Measurements from ENCODE around the gene ZBP1. TPM values are rescaled to one million over a fixed set of nuclear protein-coding genes. Genes with fewer than 3 reads are reported as not detected.

The ZBP1 gene
- total RNA-seq, 1 experiment from 2014 or later: not detected

DNA sequence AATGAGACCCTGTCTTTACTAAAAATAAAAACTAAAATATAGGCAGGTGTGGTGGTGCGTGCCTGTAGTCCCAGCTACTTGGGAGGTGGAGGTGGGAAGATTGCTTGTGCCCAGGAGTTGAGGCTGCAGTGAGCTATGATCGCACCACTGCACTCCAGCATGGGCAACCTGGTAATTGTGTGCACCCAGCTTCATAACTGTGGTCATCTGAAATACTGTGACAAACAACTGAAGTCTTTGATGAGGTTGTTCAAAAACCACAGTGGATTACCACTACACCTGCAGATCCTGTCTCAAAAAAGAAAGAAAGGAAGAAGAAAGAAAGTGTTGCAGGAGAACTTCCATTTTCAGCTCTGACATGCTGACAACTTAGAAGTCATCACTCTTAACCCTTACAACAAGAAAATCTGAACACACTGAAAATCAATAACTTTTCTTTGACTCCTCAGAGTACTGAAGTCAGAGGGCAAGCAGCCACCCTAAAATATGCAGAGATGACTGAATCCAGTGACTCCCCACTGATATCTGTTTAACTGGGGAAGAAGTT lies 13.8 kb upstream of the ZBP1 start (continued):
- TF ChIP-seq POLR2AphosphoS5 (IDR thresholded peaks at IDR 0.05; ENCODE audit: low read depth, low read length): no peak

DNA sequence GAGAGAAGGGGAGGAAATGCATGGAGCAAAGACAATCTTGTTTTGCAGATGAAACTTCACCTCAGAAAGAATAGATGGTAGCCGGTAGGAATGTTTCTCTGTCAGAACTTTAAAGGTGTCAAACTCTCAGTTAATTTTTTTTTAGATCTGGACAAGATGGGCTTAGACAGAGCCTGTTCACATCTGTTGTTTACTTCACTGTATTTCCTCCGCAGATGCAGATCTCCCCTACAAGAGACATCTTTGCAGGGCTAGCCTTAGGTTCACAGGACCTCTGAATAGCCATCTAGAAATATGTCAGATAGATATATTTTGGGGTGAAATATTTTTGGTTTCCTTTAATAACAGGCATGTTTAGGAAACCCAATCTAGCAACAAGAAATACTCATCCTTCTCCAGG lies 12.1 kb upstream of the ZBP1 start:
- Histone ChIP-seq H3K4me1 (ENCODE audit: control insufficient read depth in 1 of 2, insufficient read depth in 2 of 2, low read length in 2 of 2) (no peaks in the 10 kb centered on the region), H2AFZ (ENCODE audit: low read depth, low read length, poor library complexity, severe bottlenecking) (no peak overlapping the region), H3K79me2 (ENCODE audit: insufficient read depth, low read length) (no peaks in the 10 kb centered on the region), H3K9me3 (ENCODE audit: control insufficient read depth in 1 of 2, insufficient read depth in 1 of 2, low read depth in 1 of 2, low read length in 2 of 2) (no peaks in the 10 kb centered on the region), H4K20me1 (ENCODE audit: insufficient read depth) (no peaks in the 10 kb centered on the region), H3K4me3 (replicated peaks in 1 of 2; ENCODE audit: low read depth in 1 of 2, low read length in 2 of 2) (no peak overlapping the region), H3K36me3 (ENCODE audit: control insufficient read depth in 1 of 2, insufficient read depth in 2 of 2, low read length in 2 of 2) (no peaks in the 10 kb centered on the region), H3K9ac (ENCODE audit: low read length) (no peak overlapping the region), H3K27me3 (ENCODE audit: insufficient read depth, low read length) (peaks cover 60% of the 10 kb centered on the region), H3K9me2 (ENCODE audit: insufficient read depth) (no peaks in the 10 kb centered on the region), H3K4me2 (ENCODE audit: low read length) (no peak overlapping the region), H3K27ac (ENCODE audit: low read depth, low read length) (no peak overlapping the region)
- DNase-seq (ENCODE audit: low read depth, low spot score) (no peak), ATAC-seq (no peak)
- ChIA-PET POLR2A (no interaction called here), CTCF (no interaction called here), RAD21 (ENCODE audit: low non-redundant PET in 1 of 2, low total read pairs in 2 of 2, uncharacterized antibody in 2 of 2, unreplicated experiment in 2 of 2) (no interaction called here)
- TF ChIP-seq YY1 (IDR thresholded peaks at IDR 0.05; ENCODE audit: extremely low read depth, insufficient replicate concordance, low read depth, low read length) (no peak), SRF (IDR thresholded peaks at IDR 0.05; ENCODE audit: low read depth) (no peak), CBX3 (IDR thresholded peaks at IDR 0.05; ENCODE audit: low read depth) (no peak), FOSL1 (IDR thresholded peaks at IDR 0.05; ENCODE audit: low read depth) (no peak), RAD21 (IDR thresholded peaks at IDR 0.05; ENCODE audit: low read depth) (no peak), TCF7L2 (IDR thresholded peaks at IDR 0.05; ENCODE audit: borderline replicate concordance, extremely low read depth, insufficient read depth, insufficient read length) (no peak), SP1 (IDR thresholded peaks at IDR 0.05; ENCODE audit: low read depth) (no peak), SIN3A (IDR thresholded peaks at IDR 0.05; ENCODE audit: low read depth) (no peak)
- TF ChIP-seq, protein P1, sequence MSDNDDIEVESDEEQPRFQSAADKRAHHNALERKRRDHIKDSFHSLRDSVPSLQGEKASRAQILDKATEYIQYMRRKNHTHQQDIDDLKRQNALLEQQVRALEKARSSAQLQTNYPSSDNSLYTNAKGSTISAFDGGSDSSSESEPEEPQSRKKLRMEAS (IDR thresholded peaks at IDR 0.05): no peak
- TF ChIP-seq, protein P2, sequence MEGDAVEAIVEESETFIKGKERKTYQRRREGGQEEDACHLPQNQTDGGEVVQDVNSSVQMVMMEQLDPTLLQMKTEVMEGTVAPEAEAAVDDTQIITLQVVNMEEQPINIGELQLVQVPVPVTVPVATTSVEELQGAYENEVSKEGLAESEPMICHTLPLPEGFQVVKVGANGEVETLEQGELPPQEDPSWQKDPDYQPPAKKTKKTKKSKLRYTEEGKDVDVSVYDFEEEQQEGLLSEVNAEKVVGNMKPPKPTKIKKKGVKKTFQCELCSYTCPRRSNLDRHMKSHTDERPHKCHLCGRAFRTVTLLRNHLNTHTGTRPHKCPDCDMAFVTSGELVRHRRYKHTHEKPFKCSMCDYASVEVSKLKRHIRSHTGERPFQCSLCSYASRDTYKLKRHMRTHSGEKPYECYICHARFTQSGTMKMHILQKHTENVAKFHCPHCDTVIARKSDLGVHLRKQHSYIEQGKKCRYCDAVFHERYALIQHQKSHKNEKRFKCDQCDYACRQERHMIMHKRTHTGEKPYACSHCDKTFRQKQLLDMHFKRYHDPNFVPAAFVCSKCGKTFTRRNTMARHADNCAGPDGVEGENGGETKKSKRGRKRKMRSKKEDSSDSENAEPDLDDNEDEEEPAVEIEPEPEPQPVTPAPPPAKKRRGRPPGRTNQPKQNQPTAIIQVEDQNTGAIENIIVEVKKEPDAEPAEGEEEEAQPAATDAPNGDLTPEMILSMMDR (IDR thresholded peaks at IDR 0.05 in 2 of 3, conservative IDR thresholded peaks at IDR 0.05 in 1 of 3; ENCODE audit: borderline replicate concordance in 1 of 3, insufficient read depth in 1 of 3, low read depth in 2 of 3, low read length in 2 of 3): no peak
- BruUV-seq (replicated peaks): no TSS peak
- intact Hi-C loops (cut with micrococcal nuclease): no loop called here

Measured in HCT116 (cell line).